NT2/D1 (cell line): ENCODE data around the gene INTS11.

ENCODE experiments used
- SUZ12 ChIP-seq: IDR thresholded peaks from 2 replicates; pipeline ENCODE4 v1.6.1; 2011; ENCODE audit not compliant: insufficient read length, insufficient read depth; ENCODE audit errors: extremely low read depth
- ZNF274 ChIP-seq: IDR thresholded peaks from 2 replicates; pipeline ENCODE4 v1.6.1; 2011; ENCODE audit warnings: mild to moderate bottlenecking, low read depth, low read length

- TF ChIP-seq SUZ12 (no peak), ZNF274 (no peak)
Measured at GRCh38 chr1:1354271-1355247, 30.1 kb upstream of the INTS11 start.
